K562 treated with DMSO at 1 percent for 4 hours (cell line): ENCODE results near the gene KRTAP13-1. TPM values are rescaled to one million over a fixed set of nuclear protein-coding genes. Genes with fewer than 3 reads are reported as not detected.

Source experiments
- total RNA-seq: library from RNA; unstranded; fragments of 300-600 nt; gene quantifications from 2 replicates; pipeline ENCODE4 v1.2.3, GENCODE V29; 2022; ENCODE audit not compliant: insufficient read depth

Gene KRTAP13-1
- total RNA-seq: not detected in 2 replicates

GRCh38 chr21:30395731-30396130 lies at the start of gene KRTAP13-1:
Gene KRTAP13-1, plus strand, starts transcription at chr21:30396031. Its CDS starts 56 bp downstream, at chr21:30396087.

GRCh38 chr21:30348506-30348905 lies 47.3 kb upstream of the KRTAP13-1 start, which contains the start of gene KRTAP23-1:
Gene KRTAP23-1, minus strand, starts transcription at chr21:30348606. Its CDS starts 0 bp downstream, at chr21:30348606.

GRCh38 chr21:30372139-30372770 lies 23.6 kb upstream of the KRTAP13-1 start, which contains the start of gene KRTAP13-2:
Gene KRTAP13-2, minus strand, starts transcription at chr21:30372271. Its CDS starts 58 bp downstream, at chr21:30372213.

GRCh38 chr21:30425826-30426225 lies 30.0 kb downstream of the KRTAP13-1 start, which contains the start of gene KRTAP13-3:
Gene KRTAP13-3, minus strand, starts transcription at chr21:30425926. Its CDS starts 14 bp downstream, at chr21:30425912.

GRCh38 chr21:30430170-30430655 lies 34.4 kb downstream of the KRTAP13-1 start, which contains the start of gene KRTAP13-4:
Gene KRTAP13-4, plus strand, starts transcription at chr21:30430220. Its CDS starts 56 bp downstream, at chr21:30430276.

GRCh38 chr21:30439975-30440374 lies 44.1 kb downstream of the KRTAP13-1 start, which contains the start of gene KRTAP15-1:
Gene KRTAP15-1, plus strand, starts transcription at chr21:30440275. Its CDS starts 53 bp downstream, at chr21:30440328.

Other genes starting within 250 kb of the KRTAP13-1 start
- gene CLDN17, start 229.2 kb upstream of the KRTAP13-1 start, total RNA-seq: not detected in 2 replicates
- not detected in 2 replicates for gene CLDN8, start 179.9 kb upstream of the KRTAP13-1 start, total RNA-seq
- not detected in 2 replicates for gene KRTAP24-1, start 113.1 kb upstream of the KRTAP13-1 start, total RNA-seq
- gene KRTAP25-1, start 106.5 kb upstream of the KRTAP13-1 start, total RNA-seq: not detected in 2 replicates
- gene KRTAP26-1, start 75.7 kb upstream of the KRTAP13-1 start, total RNA-seq: not detected in 2 replicates
- not detected in 2 replicates for gene KRTAP27-1, start 58.3 kb upstream of the KRTAP13-1 start, total RNA-seq
- not detected in 2 replicates for gene KRTAP23-1, start 47.4 kb upstream of the KRTAP13-1 start, total RNA-seq
- not detected in 2 replicates for gene KRTAP13-2, start 23.8 kb upstream of the KRTAP13-1 start, total RNA-seq
- gene KRTAP13-3, start 29.9 kb downstream of the KRTAP13-1 start, total RNA-seq: not detected in 2 replicates
- not detected in 2 replicates for gene KRTAP13-4, start 34.2 kb downstream of the KRTAP13-1 start, total RNA-seq
- gene KRTAP15-1, start 44.2 kb downstream of the KRTAP13-1 start, total RNA-seq: not detected in 2 replicates
- not detected in 2 replicates for gene KRTAP19-1, start 84.3 kb downstream of the KRTAP13-1 start, total RNA-seq
- not detected in 2 replicates for gene KRTAP19-2, start 91.4 kb downstream of the KRTAP13-1 start, total RNA-seq
- gene KRTAP19-3, start 96.0 kb downstream of the KRTAP13-1 start, total RNA-seq: not detected in 2 replicates
- not detected in 2 replicates for gene KRTAP19-4, start 101.1 kb downstream of the KRTAP13-1 start, total RNA-seq
- not detected in 2 replicates for gene KRTAP19-5, start 106.1 kb downstream of the KRTAP13-1 start, total RNA-seq
- gene KRTAP19-6, start 145.8 kb downstream of the KRTAP13-1 start, total RNA-seq: not detected in 2 replicates
- not detected in 2 replicates for gene KRTAP19-7, start 165.3 kb downstream of the KRTAP13-1 start, total RNA-seq
- gene KRTAP22-2, start 194.4 kb downstream of the KRTAP13-1 start, total RNA-seq: not detected in 2 replicates
- not detected in 2 replicates for gene KRTAP6-3, start 196.4 kb downstream of the KRTAP13-1 start, total RNA-seq
- gene KRTAP6-2, start 202.9 kb downstream of the KRTAP13-1 start, total RNA-seq: not detected in 2 replicates
- not detected in 2 replicates for gene KRTAP22-1, start 205.1 kb downstream of the KRTAP13-1 start, total RNA-seq
- not detected in 2 replicates for gene KRTAP6-1, start 217.9 kb downstream of the KRTAP13-1 start, total RNA-seq
- gene KRTAP20-1, start 220.4 kb downstream of the KRTAP13-1 start, total RNA-seq: not detected in 2 replicates
- gene KRTAP20-4, start 224.6 kb downstream of the KRTAP13-1 start, total RNA-seq: not detected in 2 replicates
- not detected in 2 replicates for gene KRTAP20-2, start 239.2 kb downstream of the KRTAP13-1 start, total RNA-seq
- not detected in 2 replicates for gene KRTAP20-3, start 246.8 kb downstream of the KRTAP13-1 start, total RNA-seq